ENCODE results near the gene TARS2.

The TARS2 gene

GRCh38 chr1:150532860-150533259 lies 45.6 kb downstream of the TARS2 start:
- in situ Hi-C loops (cut with MboI; ENCODE audit: low sequenced_read_pairs, unreplicated experiment): no loop called here
- TF ChIP-seq CTCF (IDR thresholded peaks at IDR 0.05; ENCODE audit: borderline replicate concordance, control extremely low read depth, extremely low read depth, insufficient read depth, missing control alignments): no peak
- DNase-seq (ENCODE audit: low spot score): no peak

- in situ Hi-C loops (cut with MboI; ENCODE audit: low sequenced_read_pairs, unreplicated experiment): no loop called here
- no peak for DNase-seq (ENCODE audit: low spot score)
- no peak for TF ChIP-seq CTCF (IDR thresholded peaks at IDR 0.05; ENCODE audit: borderline replicate concordance, control extremely low read depth, extremely low read depth, insufficient read depth, missing control alignments)
These were observed 46.8 kb downstream of the TARS2 start for GRCh38 chr1:150534002-150534401.

GRCh38 chr1:150535511-150536287 lies 48.5 kb downstream of the TARS2 start:
- TF ChIP-seq CTCF (IDR thresholded peaks at IDR 0.05; ENCODE audit: borderline replicate concordance, control extremely low read depth, extremely low read depth, insufficient read depth, missing control alignments): no peak
- in situ Hi-C loops (cut with MboI; ENCODE audit: low sequenced_read_pairs, unreplicated experiment): no loop called here
- DNase-seq (ENCODE audit: low spot score): no peak

GRCh38 chr1:150536836-150537731 lies 49.9 kb downstream of the TARS2 start:
- in situ Hi-C loops (cut with MboI; ENCODE audit: low sequenced_read_pairs, unreplicated experiment): no loop called here
- no peak for TF ChIP-seq CTCF (IDR thresholded peaks at IDR 0.05; ENCODE audit: borderline replicate concordance, control extremely low read depth, extremely low read depth, insufficient read depth, missing control alignments)
- DNase-seq (ENCODE audit: low spot score): no peak

- in situ Hi-C loops (cut with MboI; ENCODE audit: low sequenced_read_pairs, unreplicated experiment): no loop called here
- TF ChIP-seq CTCF (IDR thresholded peaks at IDR 0.05; ENCODE audit: borderline replicate concordance, control extremely low read depth, extremely low read depth, insufficient read depth, missing control alignments): no peak
- no peak for DNase-seq (ENCODE audit: low spot score)
These were observed 50.8 kb downstream of the TARS2 start for GRCh38 chr1:150537732-150538684.
